ENCODE measurements around the gene PDXP.
A peak's percentile ranks its signal among the peaks of the same experiment; 100 is the strongest.
"Not testable (repeated sequence)": the region's sequence is repeated elsewhere in the genome, so short reads cannot be mapped to it uniquely, and the experiment has no call there.

Gene PDXP

GRCh38 chr22:37675930-37676735 lies 17.6 kb downstream of the PDXP start:
- DNase-seq = no peak

GRCh38 chr22:37676736-37677492 lies 18.4 kb downstream of the PDXP start:
- no peak for DNase-seq

GRCh38 chr22:37677493-37677974 lies 19.0 kb downstream of the PDXP start:
- DNase-seq = no peak

- no peak for DNase-seq
Measured at GRCh38 chr22:37678372-37678771, 19.8 kb downstream of the PDXP start.

GRCh38 chr22:37679670-37680069 lies 21.1 kb downstream of the PDXP start:
- no peak for DNase-seq

- no peak for DNase-seq
Measured at GRCh38 chr22:37680191-37680851, 21.8 kb downstream of the PDXP start.

- no peak for DNase-seq
Measured at GRCh38 chr22:37681001-37681424, 22.5 kb downstream of the PDXP start.

GRCh38 chr22:37681556-37682049 lies 23.1 kb downstream of the PDXP start:
- DNase-seq = peak; percentile 4

GRCh38 chr22:37684803-37685615 lies 26.5 kb downstream of the PDXP start:
- DNase-seq = no peak

GRCh38 chr22:37686002-37686982 lies 27.8 kb downstream of the PDXP start, which contains the start of gene NOL12:
NOL12 (plus strand) TSS chr22:37686343; CDS start chr22:37686393, 50 bp downstream.
- DNase-seq = peak; percentile 50

- DNase-seq = no peak
Measured at GRCh38 chr22:37690407-37690806, 31.9 kb downstream of the PDXP start.

GRCh38 chr22:37690901-37691504 lies 32.5 kb downstream of the PDXP start:
- no peak for DNase-seq

- no peak for DNase-seq
Measured at GRCh38 chr22:37692627-37693285, 34.2 kb downstream of the PDXP start.

GRCh38 chr22:37694131-37694530 lies 35.6 kb downstream of the PDXP start:
- not testable (repeated sequence) for DNase-seq

- DNase-seq = not testable (repeated sequence)
Measured at GRCh38 chr22:37696260-37696656, 37.7 kb downstream of the PDXP start.

GRCh38 chr22:37696657-37697537 lies 38.4 kb downstream of the PDXP start, which contains the start of gene TRIOBP:
TRIOBP (plus strand) TSS chr22:37697048; CDS start chr22:37701366, 4,318 bp downstream.
- DNase-seq = peak; percentile 91

- DNase-seq = no peak
Measured at GRCh38 chr22:37697538-37697835, 39.0 kb downstream of the PDXP start.

GRCh38 chr22:37701141-37701786 lies 42.7 kb downstream of the PDXP start:
- DNase-seq = no peak
